Mucosa of descending colon (tissue), 3 donors: Measurements from ENCODE around the gene RSPH1. TPM values are rescaled to one million over a fixed set of nuclear protein-coding genes. Genes with fewer than 3 reads are reported as not detected.

ENCODE experiments used
- ATAC-seq: fragments of 200-7000 bp; cut with Tn5 transposase; one replicate; pipeline ENCODE4 v1.9.1; 2020; ENCODE audit warnings: mild to moderate bottlenecking, moderate library complexity
- DNase-seq, 3 donors: peaks; one replicate each; pipeline ENCODE4 v3.0.0-alpha.2; 2020
- H3K36me3 ChIP-seq: fragments of 200-600 bp; one replicate; pipeline ENCODE4 v1.8.0; 2021; ENCODE audit warnings: low read depth, mild to moderate bottlenecking
- H3K4me1 ChIP-seq: fragments of 200-600 bp; one replicate; pipeline ENCODE4 v1.8.0; 2021; ENCODE audit warnings: low read depth, mild to moderate bottlenecking
- H3K4me3 ChIP-seq: fragments of 200-600 bp; one replicate; pipeline ENCODE4 v1.8.0; 2021; ENCODE audit warnings: mild to moderate bottlenecking
- H3K9me3 ChIP-seq: fragments of 200-600 bp; one replicate; pipeline ENCODE4 v1.8.0; 2021; ENCODE audit warnings: mild to moderate bottlenecking
- CTCF ChIP-seq: fragments of 200-600 bp; IDR thresholded peaks from one replicate; pipeline ENCODE4 v1.8.0; 2022; ENCODE audit warnings: antibody characterized with exemption, mild to moderate bottlenecking
- intact Hi-C, 2 donors: fragments of 100-400 bp; cut with DNase I in 1 of 2; cut with micrococcal nuclease in 1 of 2; formaldehyde crosslinking; loops; one replicate each; pipeline versions ENCODE4 v1.11.0 to v1.11.1; 2022; cut with DNase I, micrococcal nuclease
- total RNA-seq, 3 donors: library from RNA; stranded (reverse); fragmentation: NEBNext Ultra II Directional in 2 of 3; extraction: Animal tissue kit (Norgen Biotek cat#: 25700) in 2 of 3; gene quantifications; one replicate each; pipeline versions ENCODE4 v1.2.1 to v1.2.4, GENCODE V29; 2021 to 2023
- donor health status: DM: no; HTN: no; CAD: no; lungs with moderate emphysema.
- donor health status: DM: no; HTN: no; CAD: no.
- donor health status: DM: no; HTN: yes; CAD: no.

The RSPH1 gene
- total RNA-seq, 3 donors from 2014 or later, result 4.0 to 7.6 (median 4.5) TPM

- ATAC-seq (no peak), DNase-seq (peak in 1 of 3 donors; percentile 10)
- intact Hi-C loops, result no loop called here
- Histone ChIP-seq H3K9me3 (no peaks in the 10 kb centered on the region), H3K4me3 (no peak overlapping the region), H3K36me3 (no peaks in the 10 kb centered on the region), H3K4me1 (peaks cover 18% of the 10 kb centered on the region)
- TF ChIP-seq CTCF, result no peak
These were observed 20.3 kb downstream of the RSPH1 start for GRCh38 chr21:42475526-42476387.

GRCh38 chr21:42475036-42475435 is 21.0 kb downstream of the RSPH1 start:
- H3K36me3 ChIP-seq, result no peaks in the 10 kb centered on the region
- DNase-seq, result peak in 1 of 3 donors; percentile 11
- H3K4me1 ChIP-seq, result peaks cover 18% of the 10 kb centered on the region

GRCh38 chr21:42474043-42474831 is 21.8 kb downstream of the RSPH1 start:
- TF ChIP-seq CTCF, result no peak

More at GRCh38 chr21:42475036-42475435, 21.0 kb downstream of the RSPH1 start:
- no peak for TF ChIP-seq CTCF
- no peak for ATAC-seq
- intact Hi-C loops, result no loop called here
- Histone ChIP-seq H3K4me3 (no peak overlapping the region), H3K9me3 (no peaks in the 10 kb centered on the region)

GRCh38 chr21:42473498-42474042 is 22.5 kb downstream of the RSPH1 start:
- intact Hi-C loops, result no loop called here
- DNase-seq (no peak), ATAC-seq (no peak)
- Histone ChIP-seq H3K4me1 (peaks cover 29% of the 10 kb centered on the region), H3K36me3 (no peaks in the 10 kb centered on the region), H3K9me3 (no peaks in the 10 kb centered on the region), H3K4me3 (no peak overlapping the region)
- TF ChIP-seq CTCF, result no peak

More at GRCh38 chr21:42474043-42474831, 21.8 kb downstream of the RSPH1 start:
- ATAC-seq (peak; percentile 95), DNase-seq (peak; percentile 91 to 97 (median 91))
- H3K9me3 ChIP-seq, result no peaks in the 10 kb centered on the region
- H3K4me1 ChIP-seq, result peaks cover 22% of the 10 kb centered on the region
- no peak overlapping the region for H3K4me3 ChIP-seq
- intact Hi-C loops, result no loop called here
- no peaks in the 10 kb centered on the region for H3K36me3 ChIP-seq

- H3K4me3 ChIP-seq, result no peak overlapping the region
- DNase-seq (peak in 1 of 3 donors; percentile 5), ATAC-seq (no peak)
- H3K9me3 ChIP-seq, result no peaks in the 10 kb centered on the region
- intact Hi-C loops, result no loop called here
- H3K36me3 ChIP-seq, result no peaks in the 10 kb centered on the region
- TF ChIP-seq CTCF, result no peak
- H3K4me1 ChIP-seq, result peaks cover 38% of the 10 kb centered on the region
These were observed 23.5 kb downstream of the RSPH1 start for GRCh38 chr21:42472521-42472920.
